Endothelial cell of umbilical vein (primary cell): ENCODE data around the gene DIP2B. TPM values are rescaled to one million over a fixed set of nuclear protein-coding genes. Genes with fewer than 3 reads are reported as not detected.

ENCODE experiments used
- BruUV-seq: library from RNA; stranded (reverse); fragments of 400-500 nt; replicated peaks from 2 replicates; lab custom pipeline; 2021; lab: Mats Ljungman, UMichigan
- CTCF ChIA-PET: fragments of 300-600, 350-600 bp; sonication (Branson Sonifier 250); formaldehyde crosslinking; loops from one replicate; lab custom pipeline; 2021; ENCODE audit warnings: antibody characterized with exemption, inconsistent platforms; lab: Charles Lee
- POLR2A ChIA-PET: fragments of 300-600, 350-600 bp; sonication (Branson Sonifier 250); formaldehyde crosslinking; loops from one replicate; lab custom pipeline; 2021; ENCODE audit warnings: antibody characterized with exemption, inconsistent platforms; lab: Charles Lee
- DNase-seq: peaks from one replicate; pipeline ENCODE4 v3.0.0-alpha.2; 2011; ENCODE audit warnings: low read depth, low spot score
- FAIRE-seq: peaks from 2 replicates; lab custom pipeline; 2011; peaks lifted over from hg19 to GRCh38; lab: Jason Lieb, UNC
- H2AFZ ChIP-seq: 2 replicates; pipeline ENCODE4 v1.6.0; 2012; ENCODE audit warnings: low read depth, low read length, control low read depth, inconsistent platforms
- H3K27ac ChIP-seq: 2 replicates; pipeline ENCODE4 v1.5.1; 2011; ENCODE audit warnings: low read depth, mild to moderate bottlenecking, control low read depth, low read length, moderate library complexity; ENCODE audit not compliant: insufficient read depth
- H3K27me3 ChIP-seq, 2 experiments: 2 replicates each; pipeline versions ENCODE4 v1.6.0 to v1.6.1; 2011; ENCODE audit warnings: low read length in 2 of 2, mixed read lengths in 1 of 2; ENCODE audit not compliant: control insufficient read depth in 2 of 2, insufficient read depth in 2 of 2
- H3K36me3 ChIP-seq, 2 experiments: 2 replicates in 1 of 2; 3 replicates in 1 of 2; pipeline ENCODE4 v1.5.1; 2011; ENCODE audit warnings: low read length in 2 of 2, mild to moderate bottlenecking in 1 of 2, moderate library complexity in 1 of 2; ENCODE audit not compliant: control insufficient read depth in 2 of 2, insufficient read depth in 2 of 2; ENCODE audit errors: extremely low read depth in 1 of 2
- H3K4me1 ChIP-seq: 3 replicates; pipeline ENCODE4 v1.5.1; 2011; ENCODE audit warnings: mild to moderate bottlenecking, low read length; ENCODE audit not compliant: control insufficient read depth, insufficient read depth; ENCODE audit errors: extremely low read depth
- H3K4me2 ChIP-seq: 2 replicates; pipeline ENCODE4 v1.6.1; 2011; ENCODE audit warnings: low read length, control low read depth, mixed read lengths; ENCODE audit not compliant: insufficient read depth
- H3K4me3 ChIP-seq, 3 experiments: fragments of 200-600 bp in 1 of 3; sonication (generic), shearing (Covaris generic) in 1 of 3; replicated peaks in 1 of 3; 2 replicates each; pipeline ENCODE4 v1.5.1; 2011 to 2016; ENCODE audit warnings: control low read depth in 3 of 3, low read length in 3 of 3, mild to moderate bottlenecking in 2 of 3, inconsistent platforms in 1 of 3, low read depth in 1 of 3, moderate library complexity in 1 of 3; ENCODE audit not compliant: insufficient read depth in 1 of 3
- H3K79me2 ChIP-seq: 2 replicates; pipeline ENCODE4 v1.6.0; 2012; ENCODE audit warnings: low read length, inconsistent platforms; ENCODE audit not compliant: control insufficient read depth, insufficient read depth
- H3K9ac ChIP-seq: replicated peaks from 2 replicates; pipeline ENCODE3; 2011; ENCODE audit warnings: low read length, control low read depth; ENCODE audit not compliant: insufficient read depth; ENCODE audit errors: extremely low read depth
- H3K9me1 ChIP-seq: replicated peaks from 3 replicates; pipeline ENCODE4 v1.6.0; 2011; ENCODE audit warnings: mild to moderate bottlenecking, low read length; ENCODE audit not compliant: control insufficient read depth, insufficient read depth; ENCODE audit errors: extremely low read depth
- H3K9me3 ChIP-seq: replicated peaks from 2 replicates; pipeline ENCODE4 v1.5.1; 2012; ENCODE audit warnings: low read length, inconsistent platforms; ENCODE audit not compliant: control insufficient read depth, insufficient read depth
- H4K20me1 ChIP-seq: replicated peaks from 2 replicates; pipeline ENCODE3; 2011; ENCODE audit warnings: mild to moderate bottlenecking, low read length; ENCODE audit not compliant: control insufficient read depth, insufficient read depth; ENCODE audit errors: extremely low read depth
- CTCF ChIP-seq, 2 donors: IDR thresholded peaks; 1 replicate in 1 of 2; 2 replicates in 1 of 2; pipeline ENCODE4 v1.5.1; 2011; ENCODE audit warnings: low read length in 2 of 2, mild to moderate bottlenecking in 2 of 2, moderate library complexity in 2 of 2, control low read depth in 1 of 2, inconsistent platforms in 1 of 2, low read depth in 1 of 2; ENCODE audit not compliant: insufficient read depth in 1 of 2; ENCODE audit errors: extremely low read depth in 1 of 2
- EZH2 ChIP-seq: IDR thresholded peaks from 2 replicates; pipeline ENCODE4 v1.6.1; 2012; ENCODE audit warnings: borderline replicate concordance, low read depth, mild to moderate bottlenecking, moderate library complexity, low read length, inconsistent platforms; ENCODE audit not compliant: severe bottlenecking
- FOS ChIP-seq: IDR thresholded peaks from 2 replicates; pipeline ENCODE4 v1.6.1; 2011; ENCODE audit warnings: mild to moderate bottlenecking, low read length, moderate library complexity, borderline replicate concordance; ENCODE audit not compliant: insufficient read depth
- GATA2 ChIP-seq: IDR thresholded peaks from 2 replicates; pipeline ENCODE4 v1.7.0; 2011; ENCODE audit warnings: low read depth, mild to moderate bottlenecking, moderate library complexity, mixed read lengths, low read length; ENCODE audit not compliant: insufficient read length, insufficient read depth
- JUN ChIP-seq: IDR thresholded peaks from 2 replicates; pipeline ENCODE4 v1.6.1; 2011; ENCODE audit warnings: borderline replicate concordance, low read depth; ENCODE audit not compliant: insufficient read length, insufficient read depth
- MAX ChIP-seq: IDR thresholded peaks from 2 replicates; pipeline ENCODE4 v1.6.1; 2011; ENCODE audit not compliant: insufficient read depth, insufficient read length
- MYC ChIP-seq: IDR thresholded peaks from one replicate; pipeline ENCODE4 v1.6.1; 2011; ENCODE audit warnings: mild to moderate bottlenecking, low read depth, low read length
- POLR2A ChIP-seq: IDR thresholded peaks from 2 replicates; pipeline ENCODE4 v1.6.1; 2012; ENCODE audit warnings: low read depth, mild to moderate bottlenecking, control low read depth, low read length
- POLR2AphosphoS5 ChIP-seq: IDR thresholded peaks from 2 replicates; pipeline ENCODE4 v1.6.1; 2012; ENCODE audit warnings: low read depth, mild to moderate bottlenecking, control low read depth, low read length, moderate library complexity; ENCODE audit not compliant: insufficient read depth
- dilution Hi-C: fragments of 300-500 bp; cut with MboI; formaldehyde crosslinking; loops from one replicate; pipeline ENCODE4 v1.15.0; 2019; ENCODE audit warnings: low sequenced_read_pairs; ENCODE audit not compliant: extremely low pct_ligation_motif_present
- intact Hi-C: fragments of 100-400 bp; cut with micrococcal nuclease; formaldehyde crosslinking; loops from one replicate; pipeline ENCODE4 v1.10.0; 2022
- polyA plus RNA-seq, 4 experiments: library from polyadenylated mRNA; depleted of rRNA in 3 of 4; stranded (reverse) in 3 of 4; unstranded in 1 of 4; fragments of >200 nt; gene quantifications; 2 replicates each; pipeline versions ENCODE4 v1.2.1 to v1.2.3, GENCODE V29; 2011 to 2012; ENCODE audit warnings: missing spikeins in 1 of 4
- total RNA-seq: library from RNA; stranded (reverse); gene quantifications from 2 replicates; pipeline ENCODE4 v1.2.3, GENCODE V29; 2021

DIP2B gene
- total and polyA plus RNA-seq, 2 donors (not counting 3 experiments of a cell fraction or from before 2014, with no cell fraction given), result 14.5 to 28.0 TPM

GRCh38 chr12:50514526-50515276 lies 9.9 kb downstream of the DIP2B start:
- no TSS peak for BruUV-seq
- peaks cover 58% of the 10 kb centered on the region for H3K79me2 ChIP-seq
- no peak overlapping the region for H3K9ac ChIP-seq
- dilution Hi-C loops (no loop called here), intact Hi-C loops (no loop called here)
- no peak overlapping the region for H3K4me3 ChIP-seq
- peaks cover 3% of the 10 kb centered on the region for H4K20me1 ChIP-seq
- peaks cover 12% of the 10 kb centered on the region for H3K4me1 ChIP-seq
- no peak overlapping the region for H2AFZ ChIP-seq
- no peaks in the 10 kb centered on the region for H3K36me3 ChIP-seq
- H3K27ac ChIP-seq, result no peak overlapping the region
- H3K4me2 ChIP-seq, result no peak overlapping the region
- H3K9me3 ChIP-seq, result no peaks in the 10 kb centered on the region
- no peak for FAIRE-seq
- H3K9me1 ChIP-seq, result no peaks in the 10 kb centered on the region
- no peak for DNase-seq
- CTCF ChIA-PET, result interaction anchor here (1.1 to 1.2 kb wide), 3 partner anchors 23 to 153 kb away, joined by 3 to 4 read pairs (median 3); no protein-coding TSS in a partner anchor
- no peak for TF ChIP-seq CTCF (IDR thresholded peaks at IDR 0.05; ENCODE audit: extremely low read depth in 1 of 2, insufficient read depth in 1 of 2, low read depth in 1 of 2, low read length in 2 of 2)
- TF ChIP-seq FOS, result no peak
- no peak for TF ChIP-seq JUN
- no peak for TF ChIP-seq MYC
- no peak for TF ChIP-seq GATA2
- no peak for TF ChIP-seq EZH2
- no peak for TF ChIP-seq POLR2AphosphoS5
- no peak for TF ChIP-seq MAX
- TF ChIP-seq POLR2A, result no peak
- H3K27me3 ChIP-seq, result no peaks in the 10 kb centered on the region
- POLR2A ChIA-PET, result no interaction called here
